CD4-positive, alpha-beta T cell treated with Interleukin-10 for 1 hour (primary cell): Measurements from ENCODE around the gene CDC14A.
"Not testable (repeated sequence)": the region's sequence is repeated elsewhere in the genome, so short reads cannot be mapped to it uniquely, and the experiment has no call there.

Experiments
- DNase-seq: peaks from one replicate; pipeline ENCODE4 v3.0.0-alpha.2; 2020

Gene CDC14A

GRCh38 chr1:100363831-100364230 lies 11.5 kb downstream of the CDC14A start:
- no peak for DNase-seq

GRCh38 chr1:100364697-100365096 lies 12.4 kb downstream of the CDC14A start:
- no peak for DNase-seq

GRCh38 chr1:100366209-100366525 lies 13.9 kb downstream of the CDC14A start:
- DNase-seq, result no peak

DNA sequence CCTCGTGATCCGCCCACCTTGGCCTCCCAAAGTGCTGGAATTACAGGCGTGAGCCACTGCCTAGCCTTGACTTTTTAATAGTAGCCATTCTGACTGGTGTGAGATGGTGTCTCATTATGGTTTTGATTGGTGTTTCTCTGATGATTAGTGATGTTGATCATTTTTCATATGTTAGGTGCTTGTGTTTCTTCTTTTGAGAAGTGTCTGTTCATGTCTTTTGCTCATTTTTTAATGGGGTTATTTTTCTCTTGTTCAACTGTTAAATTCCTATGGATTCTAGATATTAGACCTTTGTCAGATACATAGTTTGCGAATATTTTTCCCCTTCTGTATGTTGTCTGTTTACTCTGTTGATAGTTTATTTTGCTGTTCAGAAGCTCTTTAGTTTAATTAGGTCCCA lies 17.0 kb downstream of the CDC14A start:
- not testable (repeated sequence) for DNase-seq

GRCh38 chr1:100373953-100374352 lies 21.6 kb downstream of the CDC14A start:
- not testable (repeated sequence) for DNase-seq

DNA sequence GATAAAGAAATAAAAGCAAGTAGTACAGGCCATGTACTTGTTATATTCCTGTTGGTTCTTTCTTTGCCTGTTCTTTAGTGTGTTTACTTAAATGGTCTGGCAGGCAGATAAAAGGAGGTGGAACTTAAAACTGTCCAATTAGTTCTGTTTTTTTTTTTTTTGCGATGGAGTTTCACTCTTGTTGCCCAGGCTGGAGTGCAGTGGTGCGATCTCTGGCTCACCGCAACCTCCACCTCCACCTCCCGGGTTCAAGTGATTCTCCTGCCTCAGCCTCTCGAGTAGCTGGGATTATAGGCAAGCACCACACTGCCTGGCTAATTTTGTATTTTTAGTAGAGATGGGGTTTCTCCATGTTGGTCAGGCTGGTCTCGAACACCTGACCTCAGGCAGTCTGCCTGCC lies 24.6 kb downstream of the CDC14A start:
- not testable (repeated sequence) for DNase-seq

DNA sequence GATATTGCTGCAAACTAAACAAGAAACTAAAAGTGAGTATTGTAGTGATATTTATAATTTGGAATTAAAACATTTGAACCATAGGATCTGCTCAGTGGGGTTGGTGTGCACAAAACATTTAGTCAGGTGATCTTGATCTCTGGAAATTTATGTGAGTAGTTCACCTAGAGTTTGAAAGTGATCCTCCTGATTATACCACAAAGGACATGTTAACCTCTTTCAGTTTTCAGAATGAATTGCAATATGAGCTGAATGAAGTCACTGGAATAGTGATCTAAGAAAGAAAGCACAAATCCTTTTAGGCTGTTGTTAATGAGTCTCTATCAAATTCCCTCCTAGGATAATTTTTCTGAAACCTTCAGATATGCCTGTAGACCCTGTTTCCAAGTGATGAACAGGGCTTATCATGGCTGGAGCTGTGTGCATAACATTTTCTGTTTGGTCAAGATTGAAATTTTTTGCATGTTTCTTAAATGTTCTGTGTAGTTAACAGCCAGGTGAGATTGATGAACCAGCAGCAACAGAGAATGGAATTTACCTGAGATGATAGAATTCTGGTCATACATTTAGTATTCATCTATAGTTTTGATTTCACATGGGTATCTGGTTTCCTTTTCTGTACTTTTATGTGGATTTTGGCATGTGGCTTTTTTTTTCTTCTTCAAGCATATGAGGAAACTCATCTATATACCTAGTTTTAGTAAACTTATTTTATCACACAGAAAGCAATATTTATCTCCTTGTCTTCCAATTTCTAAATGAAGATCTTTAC lies 25.5 kb downstream of the CDC14A start:
- no peak for DNase-seq

GRCh38 chr1:100378956-100379355 lies 26.6 kb downstream of the CDC14A start:
- no peak for DNase-seq

DNA sequence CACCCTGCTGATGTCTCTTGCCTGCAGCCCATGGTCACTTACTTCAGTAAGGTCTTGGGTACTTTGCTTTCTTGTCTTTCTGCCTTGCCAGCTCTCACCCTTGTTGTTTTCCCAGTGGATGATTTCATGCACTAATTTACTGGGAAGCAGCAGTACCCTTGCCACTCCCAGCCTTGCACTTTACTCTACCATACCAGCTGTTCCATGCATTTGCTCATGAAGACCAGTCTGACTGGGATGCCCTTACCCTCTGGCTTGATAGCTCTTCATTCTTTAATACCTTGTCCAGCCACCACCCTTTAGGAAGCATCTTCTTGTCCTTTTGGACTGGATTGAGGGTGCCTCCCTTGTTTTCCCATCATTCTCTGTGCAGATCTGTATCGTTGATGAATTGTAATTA lies 28.3 kb downstream of the CDC14A start:
- DNase-seq, result no peak

DNA sequence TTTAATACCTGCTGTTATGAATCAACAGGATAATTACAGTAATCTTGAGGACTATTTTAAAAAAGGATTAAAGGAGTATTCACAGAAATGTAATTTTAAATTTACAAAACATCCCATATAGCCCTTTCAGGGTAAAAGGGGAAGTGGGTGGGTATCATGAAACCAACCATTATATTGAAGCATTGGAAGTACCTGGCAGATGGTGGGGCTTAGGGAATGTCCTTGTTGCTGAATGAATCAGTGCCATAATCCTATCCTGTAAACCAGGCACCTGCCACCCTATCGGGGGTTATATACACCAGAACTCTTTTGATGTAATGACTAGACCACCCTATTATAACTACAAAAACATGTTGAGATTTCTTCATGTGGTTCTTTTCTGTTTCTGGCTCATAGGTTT lies 30.4 kb downstream of the CDC14A start:
- DNase-seq, result no peak

DNA sequence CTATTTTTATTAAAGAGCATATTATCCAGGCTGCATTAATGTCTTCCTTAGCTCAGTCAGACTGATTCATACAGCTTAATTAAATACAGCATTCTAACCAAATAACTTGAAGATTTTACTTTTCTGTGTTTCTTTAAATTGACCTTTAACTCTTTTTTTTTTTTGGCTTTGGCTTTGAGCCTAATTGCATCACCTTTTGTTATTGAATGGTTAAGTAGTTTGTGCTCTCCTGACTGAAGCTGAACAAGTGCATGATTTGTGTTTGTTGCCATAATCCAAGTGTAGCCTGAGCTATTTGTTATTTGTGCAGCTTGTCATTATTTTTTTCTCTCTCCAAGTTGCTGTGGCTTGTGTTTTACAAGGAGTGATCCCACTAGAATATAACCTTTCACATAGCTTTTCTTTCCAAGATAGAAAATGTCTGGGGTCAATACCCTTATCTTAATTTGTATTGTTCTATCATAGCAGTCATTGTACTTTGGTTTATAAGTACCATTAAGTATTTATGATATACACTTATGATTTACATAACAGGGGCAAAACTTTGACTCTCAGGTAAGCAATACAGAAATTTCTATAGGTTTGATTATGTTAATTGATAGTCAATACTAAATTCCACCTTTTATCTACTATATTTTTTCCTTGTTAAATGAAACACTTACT lies 31.6 kb downstream of the CDC14A start:
- DNase-seq, result no peak

GRCh38 chr1:100387209-100387608 lies 34.9 kb downstream of the CDC14A start:
- no peak for DNase-seq

DNA sequence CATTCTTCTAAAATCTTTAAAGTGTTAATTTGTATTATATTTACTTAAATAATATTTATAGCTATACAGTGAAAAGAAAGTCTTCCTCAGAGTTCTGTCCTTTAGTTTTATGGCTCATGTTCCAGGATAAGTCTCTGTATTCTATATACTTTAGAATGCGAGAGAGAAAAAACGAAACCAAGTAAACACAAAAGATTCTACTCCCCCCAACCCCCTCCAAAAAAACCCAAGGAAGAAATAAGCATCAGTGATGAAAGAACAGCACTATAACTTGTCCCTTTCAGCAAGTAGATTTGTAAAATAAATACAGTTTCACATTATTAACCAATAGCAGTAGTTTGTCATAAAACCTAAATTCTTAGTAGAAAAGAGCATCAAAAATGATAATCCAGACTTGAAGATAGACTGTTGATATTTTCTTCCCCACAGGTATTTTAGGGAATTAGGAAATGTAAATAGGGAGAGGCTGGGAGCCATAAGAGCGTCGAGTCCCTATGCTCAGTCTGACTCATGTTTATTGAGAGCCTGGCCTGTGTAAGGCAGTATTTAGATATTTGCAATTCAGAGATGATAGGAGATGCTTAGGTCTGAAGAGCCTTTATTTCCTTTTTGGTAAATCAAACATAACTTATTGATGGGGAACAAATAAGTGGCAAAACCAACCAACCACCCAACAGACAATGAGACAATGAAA lies 35.5 kb downstream of the CDC14A start:
- DNase-seq, result peak; percentile 47

- no peak for DNase-seq
Measured at GRCh38 chr1:100390531-100390930, 38.2 kb downstream of the CDC14A start.

DNA sequence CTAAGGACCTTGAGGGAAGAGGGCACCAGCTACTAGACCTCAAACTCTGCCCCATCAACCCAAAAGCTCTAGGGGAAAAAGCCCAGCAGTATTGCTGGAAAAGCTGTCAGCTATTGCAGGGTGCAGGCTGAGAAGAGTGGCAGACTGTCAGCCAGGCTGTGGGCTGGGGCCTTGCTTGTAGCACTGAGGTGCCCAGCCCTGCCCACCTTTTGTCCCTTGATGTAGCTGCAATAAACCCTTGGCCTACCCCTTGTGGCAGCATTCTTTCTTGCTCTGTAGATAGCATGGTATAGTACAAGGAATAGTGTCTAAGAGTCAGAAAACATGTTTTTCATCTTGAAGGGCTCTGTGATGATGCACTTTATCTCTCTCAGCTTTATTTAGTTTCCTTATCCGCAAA lies 39.4 kb downstream of the CDC14A start:
- peak; percentile 50 for DNase-seq

GRCh38 chr1:100392756-100393155 lies 40.5 kb downstream of the CDC14A start:
- DNase-seq, result no peak

- DNase-seq, result no peak
Measured at GRCh38 chr1:100394285-100394684, 42.0 kb downstream of the CDC14A start.

- DNase-seq, result no peak
Measured at GRCh38 chr1:100395913-100396312, 43.6 kb downstream of the CDC14A start.

DNA sequence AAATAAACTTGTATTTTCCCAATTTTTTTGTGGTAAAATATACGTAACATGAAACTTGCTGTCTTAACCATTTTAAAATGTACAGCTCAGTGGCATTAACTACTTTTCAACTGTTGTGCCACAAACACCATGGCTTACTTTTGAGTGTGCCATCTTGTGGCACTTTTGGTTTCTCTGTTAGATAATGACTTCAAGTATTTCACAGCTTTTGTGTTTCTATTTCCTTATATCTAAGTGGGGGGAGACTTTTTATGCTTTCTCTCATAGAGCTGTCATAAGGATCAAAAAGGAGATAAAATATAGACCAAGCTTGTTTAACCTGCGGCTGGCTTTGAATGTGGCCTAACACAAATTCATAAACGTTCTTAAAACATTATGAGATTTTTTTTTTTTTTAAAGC lies 44.3 kb downstream of the CDC14A start:
- DNase-seq, result peak; percentile 68

- DNase-seq, result no peak
Measured at GRCh38 chr1:100397681-100398080, 45.4 kb downstream of the CDC14A start.

DNA sequence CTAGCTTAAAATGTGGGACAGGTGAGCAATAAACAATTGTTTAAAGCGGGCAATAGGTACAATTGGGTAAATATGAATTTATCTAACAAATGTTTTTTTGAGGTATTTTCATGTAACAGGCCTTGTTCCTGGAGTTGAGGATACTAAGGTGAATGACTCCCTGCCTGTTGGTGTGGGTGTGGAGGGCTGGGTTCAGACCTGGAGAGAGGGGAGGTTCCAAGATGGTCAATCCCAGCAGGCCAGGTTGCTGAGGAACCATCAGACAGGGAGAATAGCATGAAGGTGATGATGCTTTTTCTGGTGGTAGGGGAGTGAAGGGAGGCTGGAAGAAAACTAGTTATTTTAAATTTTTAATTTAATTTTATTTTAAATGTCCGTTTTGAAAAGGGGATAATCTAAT lies 46.3 kb downstream of the CDC14A start:
- DNase-seq, result no peak

DNA sequence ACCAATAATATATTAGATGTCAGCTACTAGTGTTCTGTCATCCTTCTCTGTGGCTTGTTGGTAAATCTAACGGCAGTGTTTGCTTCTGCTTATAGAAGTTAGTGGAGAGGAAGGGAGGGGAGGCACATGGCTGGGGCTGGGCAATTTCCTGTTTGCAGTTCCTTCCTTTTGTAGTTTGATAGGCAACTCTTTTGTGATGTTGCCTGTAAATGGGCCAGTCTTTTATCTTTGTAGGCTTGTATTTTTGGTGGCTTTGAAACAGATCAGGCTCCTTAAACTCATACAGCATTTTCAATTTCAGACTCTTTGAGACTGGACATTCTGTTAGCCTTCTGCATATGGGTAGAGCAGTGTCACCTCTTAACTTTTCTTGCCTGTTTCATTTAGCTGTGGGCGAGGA lies 48.1 kb downstream of the CDC14A start:
- DNase-seq, result peak; percentile 86

- no peak for DNase-seq
Measured at GRCh38 chr1:100404821-100405220, 52.5 kb downstream of the CDC14A start.

GRCh38 chr1:100405902-100406301 lies 53.6 kb downstream of the CDC14A start:
- DNase-seq, result not testable (repeated sequence)
